ENCODE data around the gene MAN2B1.

GRCh38 chr19:12639901-12640613 is 26.5 kb downstream of the MAN2B1 start:
- no peak for TF ChIP-seq POLR2AphosphoS5 (IDR thresholded peaks at IDR 0.05; ENCODE audit: low read depth, low read length)
- TF ChIP-seq ZFAT (CRISPR knock-in tag; conservative IDR thresholded peaks at IDR 0.05): no peak
- no peak for TF ChIP-seq ZNF12 (CRISPR knock-in tag; IDR thresholded peaks at IDR 0.05)
- TF ChIP-seq MED1 (CRISPR knock-in tag; IDR thresholded peaks at IDR 0.05): no peak
- no peak for TF ChIP-seq BHLHE40 (IDR thresholded peaks at IDR 0.05; ENCODE audit: low read length)

Data from HepG2 (cell line).